NCI-H2196 treated with DMSO at 0.1 percent for 48 hours (cell line): ENCODE results near the gene NEMP2.
"Not testable (repeated sequence)": the region's sequence is repeated elsewhere in the genome, so short reads cannot be mapped to it uniquely, and the experiment has no call there.

Source experiments
- DNase-seq: peaks from one replicate; lab custom pipeline; 2025; ENCODE audit not compliant: unreplicated experiment; lab: John Stamatoyannopoulos, UW

Gene NEMP2

DNA sequence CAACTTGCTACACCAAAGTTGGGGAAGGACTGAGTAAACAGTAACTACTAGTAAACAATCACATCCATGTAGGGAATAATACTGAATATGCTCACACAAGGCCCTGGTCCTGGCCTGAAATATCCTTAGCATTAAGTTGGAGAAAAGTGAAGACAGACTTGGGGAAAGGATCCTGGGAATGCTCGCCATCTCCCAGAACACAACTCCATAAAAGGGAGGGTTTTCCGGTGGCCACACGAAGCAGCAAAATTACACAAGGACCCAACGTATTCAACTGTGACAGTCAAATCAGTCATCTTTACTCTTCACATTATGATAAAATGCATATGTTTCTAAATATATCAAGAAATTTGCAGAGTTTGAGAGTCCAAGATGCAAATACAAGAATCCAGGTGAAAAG is 7.3 kb downstream of the NEMP2 start:
- DNase-seq = no peak

DNA sequence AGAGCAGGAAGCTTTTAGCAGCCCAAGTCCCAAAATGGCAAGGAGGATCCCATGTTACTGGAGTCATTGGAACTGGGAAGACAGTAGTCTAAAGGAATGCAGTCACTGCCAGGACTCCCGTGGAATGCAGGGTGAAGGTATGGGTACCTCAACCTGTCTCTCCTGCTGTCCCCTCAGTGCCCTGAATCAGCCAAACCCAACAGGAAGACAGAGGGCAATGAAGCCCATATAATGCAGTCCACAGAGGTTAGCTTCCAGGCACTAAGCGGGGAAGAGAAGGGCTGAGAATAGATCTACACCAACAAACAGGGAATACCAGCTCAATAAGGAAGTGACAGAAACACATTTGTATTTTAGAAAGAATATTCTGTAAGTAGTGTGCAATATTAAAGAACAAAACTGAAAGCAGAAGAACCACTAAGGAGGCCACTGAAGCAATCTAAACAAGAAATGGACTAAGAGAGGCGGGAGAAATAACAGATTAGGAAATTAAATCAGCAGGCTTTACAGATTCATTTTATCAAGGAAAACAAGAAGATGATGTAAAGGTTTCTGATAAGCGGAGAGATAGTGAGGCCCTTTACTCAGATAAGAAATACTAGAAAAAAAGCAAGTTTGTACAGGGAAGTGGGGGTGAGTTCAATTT is 8.3 kb downstream of the NEMP2 start:
- no peak for DNase-seq

DNA sequence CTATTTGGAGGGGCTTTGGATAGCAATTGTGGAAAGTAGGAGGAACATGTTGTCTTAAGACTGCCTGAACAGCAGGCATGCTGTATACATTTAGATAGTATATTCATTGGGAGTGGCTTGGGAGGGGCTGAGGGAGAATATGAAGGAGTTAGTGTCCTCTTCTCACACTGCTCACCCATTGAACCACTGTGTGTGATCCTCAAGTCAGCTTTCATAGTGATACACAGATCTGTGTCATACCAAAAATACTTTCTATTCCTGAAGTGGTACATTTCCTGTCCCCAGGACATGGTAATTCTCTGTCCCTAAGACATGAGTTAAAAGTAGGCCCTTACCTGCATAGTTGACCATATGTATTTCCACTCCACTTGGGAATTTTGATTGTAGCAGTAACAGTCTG is 9.6 kb downstream of the NEMP2 start:
- DNase-seq = no peak

DNA sequence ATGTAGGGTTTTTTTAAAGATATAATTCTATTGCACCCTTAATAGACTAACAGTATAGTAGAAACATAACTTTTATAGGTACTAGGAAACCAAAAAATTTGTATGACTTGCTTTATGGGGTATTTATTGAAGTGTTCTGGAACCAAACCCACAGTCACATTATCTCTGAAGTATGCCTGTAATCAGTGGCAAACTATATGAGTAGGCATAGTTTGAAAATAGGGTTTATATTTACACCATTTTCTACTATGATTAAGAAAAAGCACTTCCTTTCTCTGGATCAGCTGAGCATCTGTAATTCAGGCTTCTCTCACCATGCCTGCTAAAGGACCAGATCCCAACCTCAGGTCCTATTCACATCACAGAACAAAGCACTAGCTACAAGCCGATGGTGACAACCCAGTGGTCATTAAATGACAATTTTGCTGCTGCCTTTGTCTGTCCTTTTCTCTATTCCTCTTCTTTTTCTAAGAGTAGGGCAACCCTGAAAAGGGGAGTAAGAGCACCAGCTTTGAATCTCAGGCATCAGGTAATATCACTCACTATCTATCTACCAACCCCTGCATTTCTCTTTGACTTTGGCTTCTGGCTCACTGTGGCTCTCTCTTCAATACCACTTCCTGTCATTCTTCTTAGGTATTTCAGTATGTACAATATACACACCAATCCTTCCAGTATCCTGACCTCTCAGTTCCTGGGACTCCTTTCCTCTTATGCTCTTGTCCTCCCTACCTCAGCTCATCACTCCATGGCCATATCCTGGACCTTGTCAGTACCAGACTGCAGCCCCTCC is 14.4 kb downstream of the NEMP2 start:
- no peak for DNase-seq

DNA sequence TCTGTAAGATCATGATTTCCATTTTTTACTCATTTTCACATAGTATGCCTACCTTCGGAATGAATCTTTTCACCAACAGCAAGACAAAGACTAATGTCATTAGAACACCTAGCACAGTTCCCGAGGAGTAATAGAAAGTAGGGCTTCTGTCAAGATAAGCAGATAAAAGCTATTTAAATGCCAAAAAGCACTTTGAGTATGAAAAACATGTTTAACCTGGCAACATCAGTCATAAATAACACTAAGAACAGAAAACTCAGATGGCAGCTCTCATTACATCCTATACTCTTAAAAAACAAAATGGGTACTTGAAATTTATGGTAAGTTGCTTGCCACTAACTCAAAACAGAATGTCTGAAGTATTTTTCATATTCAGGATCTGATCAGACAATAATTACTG is 17.1 kb downstream of the NEMP2 start:
- no peak for DNase-seq

DNA sequence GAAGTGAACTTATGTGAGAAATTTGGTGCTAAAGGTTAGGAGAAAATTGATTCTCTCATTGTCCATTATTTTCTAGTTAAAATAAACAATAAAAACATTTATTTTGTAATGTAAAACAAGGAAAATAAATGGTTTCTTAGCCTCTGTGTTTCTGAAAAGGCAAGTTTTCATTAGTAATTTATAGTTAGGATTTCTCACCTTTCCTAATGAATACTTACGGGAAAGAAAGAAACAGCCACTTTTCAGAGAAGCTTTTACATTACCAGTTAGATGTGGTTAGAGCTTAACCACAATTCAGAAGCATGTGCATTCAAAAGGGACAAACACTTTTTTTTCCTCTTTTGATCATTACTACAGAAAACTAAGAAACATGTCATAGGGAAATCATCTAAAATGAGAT is 18.8 kb downstream of the NEMP2 start:
- no peak for DNase-seq

DNA sequence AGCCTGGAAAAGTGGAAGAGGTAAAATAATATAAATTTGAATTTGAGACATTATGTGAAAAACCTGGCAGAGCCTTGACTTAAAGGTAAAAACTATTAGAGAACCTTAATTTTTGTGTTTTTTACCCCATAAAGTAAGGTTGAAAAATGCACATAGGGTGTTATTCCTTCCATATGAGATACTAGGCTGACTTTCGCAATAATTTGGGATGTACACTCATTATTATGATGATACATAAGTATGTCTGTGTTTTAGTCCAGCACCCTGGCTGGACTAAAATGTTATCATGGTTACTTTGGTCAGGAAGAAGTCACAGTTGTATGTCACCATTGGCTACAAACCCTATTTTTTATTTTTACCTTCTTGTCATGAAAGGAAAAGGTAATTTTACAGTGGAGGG is 19.8 kb downstream of the NEMP2 start:
- no peak for DNase-seq

DNA sequence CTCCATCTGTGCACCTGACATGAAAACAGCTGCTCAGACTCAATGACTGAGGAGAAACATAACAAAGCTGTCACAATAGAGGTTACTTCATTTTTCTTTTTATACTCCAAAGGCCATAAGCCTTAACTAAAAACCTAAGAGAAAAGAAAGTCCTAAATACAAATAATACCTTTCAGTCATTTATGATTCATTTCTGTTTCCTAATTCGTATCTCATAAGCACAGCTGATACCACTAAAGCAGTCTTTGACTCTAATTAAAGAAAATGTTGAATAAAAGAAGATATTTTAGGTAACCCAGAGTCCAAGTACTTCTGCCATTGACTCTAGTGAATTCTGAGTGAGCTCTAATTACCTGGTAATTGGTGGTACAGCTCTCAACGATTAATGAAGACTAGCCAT is 20.6 kb downstream of the NEMP2 start:
- DNase-seq = no peak

DNA sequence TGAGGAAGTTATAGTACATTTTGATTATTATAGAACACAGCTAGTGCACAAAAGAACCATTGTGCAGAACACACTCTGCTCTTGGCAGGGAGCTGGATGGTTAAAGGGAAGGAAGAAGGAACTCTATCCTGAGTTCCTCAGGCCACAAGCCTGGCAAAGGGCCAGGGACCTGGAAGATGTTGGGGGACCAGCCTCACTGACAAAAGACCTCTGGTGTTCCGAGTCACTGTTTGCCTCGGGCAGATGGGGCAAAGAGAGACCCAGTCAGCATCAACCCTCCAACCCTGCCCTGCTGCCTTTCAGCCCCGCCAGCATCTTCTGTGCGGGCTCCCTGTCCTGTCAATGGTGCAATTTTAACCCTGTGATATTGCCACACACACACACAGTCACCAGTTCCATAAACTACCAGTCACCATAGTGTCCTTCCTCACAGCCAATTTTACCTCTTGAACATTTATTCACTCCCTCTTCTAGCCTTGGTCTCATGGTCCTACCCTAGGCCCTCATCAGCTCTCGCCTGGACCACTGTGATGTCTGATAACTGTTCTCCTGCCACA is 21.9 kb downstream of the NEMP2 start:
- no peak for DNase-seq

DNA sequence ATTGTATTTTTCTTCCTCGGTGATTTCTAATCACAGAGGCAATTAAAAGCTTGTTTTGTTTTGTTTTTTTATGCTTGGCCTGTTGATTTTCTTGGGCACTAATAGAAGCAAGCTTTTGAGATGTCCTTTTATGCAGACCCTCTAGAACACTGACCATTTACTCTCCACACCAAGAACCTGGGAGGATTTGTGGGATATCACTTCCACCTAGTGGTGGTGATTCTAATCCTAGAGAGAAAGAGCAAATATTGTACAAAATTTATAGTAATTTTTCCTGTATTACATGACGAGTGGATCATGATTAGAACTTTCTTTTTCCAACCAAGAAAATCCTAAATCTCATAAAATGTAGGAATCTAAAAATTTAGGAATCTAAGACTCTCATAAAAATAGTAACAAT is 23.4 kb downstream of the NEMP2 start:
- DNase-seq = peak; percentile 39

DNA sequence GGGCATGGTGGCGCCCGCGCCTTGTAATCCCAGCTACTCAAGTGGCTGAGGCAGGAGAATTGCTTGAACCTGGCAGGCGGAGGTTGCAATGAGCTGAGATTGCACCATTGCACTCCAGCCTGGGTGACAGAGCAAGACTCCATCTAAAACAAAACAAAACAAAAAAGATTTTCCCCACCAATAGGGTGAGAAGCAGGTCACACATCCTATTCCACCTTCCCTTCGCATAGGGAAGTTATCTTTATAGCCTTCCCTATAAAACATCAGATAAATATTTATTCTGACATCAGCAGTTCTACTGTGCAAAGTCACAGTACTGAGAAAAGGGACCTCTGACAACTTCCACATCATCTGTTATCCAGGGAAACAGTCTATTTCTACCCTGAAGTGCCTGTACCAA is 24.6 kb downstream of the NEMP2 start:
- not testable (repeated sequence) for DNase-seq

DNA sequence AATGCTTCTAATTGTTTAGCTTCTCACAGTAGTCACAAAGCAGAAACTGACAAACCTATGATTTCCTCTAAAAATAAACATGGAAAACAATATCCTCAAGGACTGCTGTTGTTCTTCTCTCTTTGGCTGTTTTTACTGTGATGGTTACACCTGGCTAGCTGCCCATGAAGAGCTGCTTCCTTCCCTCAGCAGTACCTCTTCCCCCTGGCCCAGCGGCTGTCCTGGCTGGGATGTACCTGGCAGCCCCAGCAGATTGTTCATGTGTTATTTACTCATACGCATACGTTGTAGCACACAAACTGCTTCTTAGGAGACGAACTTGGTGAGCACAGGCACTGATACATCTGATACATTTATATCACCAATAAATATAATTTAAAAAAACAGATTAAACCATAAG is 27.4 kb downstream of the NEMP2 start:
- peak; percentile 62 for DNase-seq

DNA sequence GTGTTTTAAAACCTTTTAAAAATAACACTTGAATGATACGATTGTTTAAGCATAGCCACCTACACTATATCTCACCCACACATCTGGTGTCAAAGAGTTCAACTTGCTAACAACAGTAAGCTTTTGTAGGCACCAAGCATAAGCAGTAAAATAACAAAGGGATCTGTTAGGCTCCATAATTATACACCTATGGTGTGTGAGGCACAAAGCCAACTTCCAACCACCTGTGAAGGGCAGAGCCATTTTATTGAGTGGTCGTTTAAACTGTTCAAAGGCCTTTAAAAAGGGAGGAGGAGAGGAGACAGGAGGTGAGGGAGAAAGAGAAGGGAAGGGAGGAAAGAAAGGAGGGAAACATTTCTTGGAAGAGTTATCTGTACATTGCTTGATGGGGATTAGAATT is 27.9 kb downstream of the NEMP2 start:
- no peak for DNase-seq

DNA sequence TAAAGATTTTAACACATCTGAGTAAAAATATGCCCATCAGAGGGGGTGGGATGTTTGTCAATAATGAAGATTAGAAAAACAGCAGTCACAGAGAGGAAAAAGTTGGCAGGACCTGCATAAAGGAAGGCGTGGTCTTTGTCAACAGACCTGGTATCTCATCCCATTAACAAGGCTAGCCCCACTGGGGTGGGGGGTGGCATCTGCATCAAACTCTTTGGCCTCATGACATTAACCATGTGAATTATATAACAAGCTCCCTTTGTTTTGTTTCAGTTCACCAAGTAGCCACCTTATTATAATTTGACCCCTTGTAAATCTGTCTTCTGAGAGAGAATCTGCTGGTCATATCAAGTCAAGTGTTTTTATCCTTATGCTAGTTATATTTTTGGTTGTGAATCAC is 28.8 kb downstream of the NEMP2 start:
- DNase-seq = no peak

DNA sequence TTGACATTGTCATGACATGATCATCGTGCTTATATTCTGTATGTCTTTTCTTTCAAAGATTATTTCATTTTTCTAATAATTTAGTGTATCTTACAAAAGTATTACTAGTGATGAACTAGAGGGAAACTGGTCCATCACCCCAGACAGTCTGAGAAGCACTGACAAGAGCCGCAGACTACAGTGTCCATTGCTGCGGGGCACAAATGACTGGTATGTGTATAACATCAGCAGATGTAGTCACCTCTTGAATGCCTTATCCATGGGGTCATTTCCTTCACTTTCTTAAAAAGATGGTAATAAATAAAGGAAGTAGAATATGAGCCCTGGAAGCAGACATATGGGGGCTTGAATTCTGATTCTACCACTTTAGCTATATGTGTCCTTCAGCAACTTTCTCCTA is 29.6 kb downstream of the NEMP2 start:
- no peak for DNase-seq

DNA sequence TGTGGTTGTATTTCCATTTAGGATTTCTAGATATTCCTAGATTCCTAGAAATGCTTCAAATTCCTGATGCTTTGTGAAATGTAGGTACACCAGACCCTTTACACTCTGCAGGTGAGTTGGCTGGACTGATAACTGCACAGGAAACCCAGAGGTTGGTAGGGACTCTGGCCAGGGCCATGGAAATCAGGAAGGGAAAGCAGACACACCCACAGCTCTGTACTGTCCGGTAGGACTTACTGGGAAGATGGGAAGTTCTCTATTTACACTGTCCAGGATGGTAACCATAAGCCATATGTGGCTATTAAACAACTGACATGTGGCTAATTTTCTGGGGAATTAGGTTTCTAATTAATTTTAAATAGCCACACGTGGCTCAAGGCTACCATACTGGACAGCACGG is 31.4 kb downstream of the NEMP2 start:
- DNase-seq = no peak

DNA sequence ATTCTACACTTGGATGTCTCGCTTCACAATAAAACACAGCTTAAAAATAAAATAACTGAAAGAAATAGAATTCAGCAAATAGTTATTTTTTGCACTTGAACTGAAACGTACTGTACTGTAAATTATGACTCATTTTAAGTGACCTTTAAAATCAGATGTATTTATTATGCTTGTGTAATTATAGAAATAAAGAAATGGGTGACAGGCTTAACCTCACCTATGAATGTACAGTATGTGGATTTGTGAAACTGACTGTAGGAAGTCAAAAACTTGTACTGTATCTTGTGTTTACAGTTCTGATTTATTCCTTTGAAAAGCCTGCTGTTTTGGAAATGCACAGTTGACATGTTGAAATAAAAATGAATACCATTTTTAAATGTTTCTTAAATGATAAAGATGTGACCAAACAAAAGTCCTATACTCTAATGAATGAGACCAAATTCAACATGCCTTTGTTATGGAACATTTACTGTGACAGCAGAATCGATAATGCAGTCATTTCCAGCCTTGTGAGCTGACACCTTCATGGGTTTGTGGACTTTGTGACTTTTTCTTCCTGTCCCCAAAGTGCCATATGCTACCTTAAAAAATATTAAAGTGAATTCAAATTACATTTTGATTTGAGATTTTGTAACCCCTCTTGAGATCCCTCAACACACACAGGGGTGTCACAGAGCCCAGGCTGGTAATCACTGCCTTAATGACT is 32.7 kb downstream of the NEMP2 start:
- no peak for DNase-seq

DNA sequence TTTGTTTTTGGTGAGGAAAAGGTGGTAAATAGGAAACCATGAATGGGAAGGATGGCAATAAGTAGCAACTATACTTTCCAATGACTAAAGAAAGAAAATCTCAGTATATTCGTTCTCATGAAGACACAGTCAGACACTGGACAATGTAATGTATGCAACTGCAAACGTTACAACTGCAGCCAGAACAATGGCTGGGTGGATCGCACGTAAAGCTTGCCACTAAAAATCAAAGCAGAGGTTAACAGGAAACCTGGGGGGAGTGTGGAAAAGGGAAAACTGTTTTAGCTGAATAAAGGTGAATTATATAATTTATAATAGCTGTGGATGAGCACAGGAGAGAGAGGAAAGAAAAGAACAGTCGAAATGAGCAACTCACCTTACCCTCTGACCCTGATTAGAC is 33.3 kb downstream of the NEMP2 start:
- no peak for DNase-seq

DNA sequence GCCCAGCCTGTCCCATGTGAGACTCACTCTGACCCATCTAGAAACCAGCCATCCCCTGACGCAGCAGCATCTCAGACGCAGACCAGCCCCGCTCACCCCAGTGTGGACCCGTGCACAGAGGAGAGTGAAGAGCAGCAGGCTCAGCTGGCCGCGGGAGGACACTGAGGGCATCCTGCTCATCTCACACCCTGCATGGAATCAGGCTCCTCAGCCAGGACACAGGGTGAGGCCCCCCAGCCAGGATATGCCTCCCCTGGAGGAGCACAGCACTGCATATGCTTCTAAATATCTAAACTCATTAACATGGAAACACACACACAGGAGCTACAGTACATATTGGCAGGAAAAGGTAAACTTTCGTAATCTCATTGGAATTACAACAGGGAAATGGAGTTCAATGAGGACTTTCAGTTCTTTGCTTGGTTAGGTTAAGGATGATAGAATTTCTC is 34.4 kb downstream of the NEMP2 start:
- DNase-seq = no peak

DNA sequence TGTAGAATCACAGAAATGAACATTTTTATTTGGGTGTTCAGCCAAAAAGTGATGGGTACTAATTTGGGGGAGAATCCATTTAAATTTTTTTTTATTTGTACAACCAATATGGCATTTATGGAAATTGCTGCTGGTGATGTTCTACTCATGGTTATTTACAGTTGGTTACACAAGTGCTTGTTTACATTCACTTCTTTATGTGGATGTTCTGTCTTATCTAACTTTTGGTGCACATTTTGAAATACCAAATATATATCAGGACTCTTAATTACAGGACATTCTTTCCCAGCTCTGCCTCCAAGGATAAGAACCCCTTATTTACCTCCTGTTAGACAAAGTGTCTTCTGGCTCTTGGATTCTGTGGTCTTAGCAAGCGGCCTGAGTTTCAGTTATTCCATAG is 35.2 kb downstream of the NEMP2 start:
- DNase-seq = no peak

DNA sequence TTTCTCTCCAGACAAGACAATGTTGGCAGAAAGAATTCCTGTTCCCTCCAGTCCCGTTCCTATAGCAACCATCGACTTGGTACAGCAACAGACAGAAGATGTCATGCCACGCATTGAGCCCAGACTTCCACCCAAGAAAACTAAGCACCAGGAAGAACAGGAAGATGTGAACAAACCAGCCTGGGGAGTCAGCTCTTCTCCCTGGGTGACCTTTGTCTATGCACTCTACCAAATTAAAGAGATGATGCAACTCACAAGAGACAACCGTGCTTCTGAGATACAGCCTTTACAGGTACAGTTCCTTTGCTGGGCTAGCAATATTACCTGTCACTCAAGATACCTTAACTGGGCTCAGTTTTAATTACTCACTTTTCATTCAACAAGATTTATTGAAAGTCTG is 37.1 kb downstream of the NEMP2 start:
- no peak for DNase-seq
